Measurements from ENCODE around the gene GALNS. TPM values are rescaled to one million over a fixed set of nuclear protein-coding genes. Genes with fewer than 3 reads are reported as not detected.

The GALNS gene
- polyA plus RNA-seq, 1 donor from 2014 or later: 19.4 TPM

- TF ChIP-seq TAF1 (IDR thresholded peaks at IDR 0.05; ENCODE audit: low read depth): no peak
- no peak for TF ChIP-seq POLR2AphosphoS5 (IDR thresholded peaks at IDR 0.05)
- TF ChIP-seq, protein P1, sequence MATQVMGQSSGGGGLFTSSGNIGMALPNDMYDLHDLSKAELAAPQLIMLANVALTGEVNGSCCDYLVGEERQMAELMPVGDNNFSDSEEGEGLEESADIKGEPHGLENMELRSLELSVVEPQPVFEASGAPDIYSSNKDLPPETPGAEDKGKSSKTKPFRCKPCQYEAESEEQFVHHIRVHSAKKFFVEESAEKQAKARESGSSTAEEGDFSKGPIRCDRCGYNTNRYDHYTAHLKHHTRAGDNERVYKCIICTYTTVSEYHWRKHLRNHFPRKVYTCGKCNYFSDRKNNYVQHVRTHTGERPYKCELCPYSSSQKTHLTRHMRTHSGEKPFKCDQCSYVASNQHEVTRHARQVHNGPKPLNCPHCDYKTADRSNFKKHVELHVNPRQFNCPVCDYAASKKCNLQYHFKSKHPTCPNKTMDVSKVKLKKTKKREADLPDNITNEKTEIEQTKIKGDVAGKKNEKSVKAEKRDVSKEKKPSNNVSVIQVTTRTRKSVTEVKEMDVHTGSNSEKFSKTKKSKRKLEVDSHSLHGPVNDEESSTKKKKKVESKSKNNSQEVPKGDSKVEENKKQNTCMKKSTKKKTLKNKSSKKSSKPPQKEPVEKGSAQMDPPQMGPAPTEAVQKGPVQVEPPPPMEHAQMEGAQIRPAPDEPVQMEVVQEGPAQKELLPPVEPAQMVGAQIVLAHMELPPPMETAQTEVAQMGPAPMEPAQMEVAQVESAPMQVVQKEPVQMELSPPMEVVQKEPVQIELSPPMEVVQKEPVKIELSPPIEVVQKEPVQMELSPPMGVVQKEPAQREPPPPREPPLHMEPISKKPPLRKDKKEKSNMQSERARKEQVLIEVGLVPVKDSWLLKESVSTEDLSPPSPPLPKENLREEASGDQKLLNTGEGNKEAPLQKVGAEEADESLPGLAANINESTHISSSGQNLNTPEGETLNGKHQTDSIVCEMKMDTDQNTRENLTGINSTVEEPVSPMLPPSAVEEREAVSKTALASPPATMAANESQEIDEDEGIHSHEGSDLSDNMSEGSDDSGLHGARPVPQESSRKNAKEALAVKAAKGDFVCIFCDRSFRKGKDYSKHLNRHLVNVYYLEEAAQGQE (IDR thresholded peaks at IDR 0.05; ENCODE audit: borderline replicate concordance): no peak
- no peak for TF ChIP-seq RAD21 (conservative IDR thresholded peaks at IDR 0.05)
- TF ChIP-seq EP300 (conservative IDR thresholded peaks at IDR 0.05; ENCODE audit: poor library complexity, severe bottlenecking): no peak
- TF ChIP-seq SMC3 (conservative IDR thresholded peaks at IDR 0.05; ENCODE audit: poor library complexity): no peak
- no peak for TF ChIP-seq EZH2 (IDR thresholded peaks at IDR 0.05; ENCODE audit: borderline replicate concordance, insufficient read depth, low read length, poor library complexity, severe bottlenecking)
- no peak for TF ChIP-seq MXI1 (conservative IDR thresholded peaks at IDR 0.05; ENCODE audit: poor library complexity, severe bottlenecking)
- TF ChIP-seq CTCF (IDR thresholded peaks at IDR 0.05; ENCODE audit: poor library complexity, severe bottlenecking): no peak
- H3K9me3 ChIP-seq (ENCODE audit: low read length): no peaks in the 10 kb centered on the region
- H3K9ac ChIP-seq (ENCODE audit: low read length): no peak overlapping the region
- no peaks in the 10 kb centered on the region for H3K79me2 ChIP-seq (replicated peaks; ENCODE audit: insufficient read depth, low read length)
- H3K9me2 ChIP-seq (ENCODE audit: insufficient read depth, low read length): no peaks in the 10 kb centered on the region
- H4K20me1 ChIP-seq (ENCODE audit: insufficient read depth): no peaks in the 10 kb centered on the region
- no peaks in the 10 kb centered on the region for H3K27me3 ChIP-seq (ENCODE audit: insufficient read depth, low read depth, low read length)
- no peak overlapping the region for H3K4me2 ChIP-seq (ENCODE audit: low read length)
- no peak overlapping the region for H3K27ac ChIP-seq (ENCODE audit: low read length)
- H3F3A ChIP-seq (ENCODE audit: insufficient read depth, low read length, poor library complexity, severe bottlenecking): no peaks in the 10 kb centered on the region
- H2AFZ ChIP-seq (ENCODE audit: low read depth, low read length): no peak overlapping the region
- H3K4me3 ChIP-seq (ENCODE audit: low read length): no peak overlapping the region
- no peaks in the 10 kb centered on the region for H3K36me3 ChIP-seq (ENCODE audit: insufficient read depth, low read length)
Observed at GRCh38 chr16:88775825-88776224, 80.9 kb downstream of the GALNS start.

DNA sequence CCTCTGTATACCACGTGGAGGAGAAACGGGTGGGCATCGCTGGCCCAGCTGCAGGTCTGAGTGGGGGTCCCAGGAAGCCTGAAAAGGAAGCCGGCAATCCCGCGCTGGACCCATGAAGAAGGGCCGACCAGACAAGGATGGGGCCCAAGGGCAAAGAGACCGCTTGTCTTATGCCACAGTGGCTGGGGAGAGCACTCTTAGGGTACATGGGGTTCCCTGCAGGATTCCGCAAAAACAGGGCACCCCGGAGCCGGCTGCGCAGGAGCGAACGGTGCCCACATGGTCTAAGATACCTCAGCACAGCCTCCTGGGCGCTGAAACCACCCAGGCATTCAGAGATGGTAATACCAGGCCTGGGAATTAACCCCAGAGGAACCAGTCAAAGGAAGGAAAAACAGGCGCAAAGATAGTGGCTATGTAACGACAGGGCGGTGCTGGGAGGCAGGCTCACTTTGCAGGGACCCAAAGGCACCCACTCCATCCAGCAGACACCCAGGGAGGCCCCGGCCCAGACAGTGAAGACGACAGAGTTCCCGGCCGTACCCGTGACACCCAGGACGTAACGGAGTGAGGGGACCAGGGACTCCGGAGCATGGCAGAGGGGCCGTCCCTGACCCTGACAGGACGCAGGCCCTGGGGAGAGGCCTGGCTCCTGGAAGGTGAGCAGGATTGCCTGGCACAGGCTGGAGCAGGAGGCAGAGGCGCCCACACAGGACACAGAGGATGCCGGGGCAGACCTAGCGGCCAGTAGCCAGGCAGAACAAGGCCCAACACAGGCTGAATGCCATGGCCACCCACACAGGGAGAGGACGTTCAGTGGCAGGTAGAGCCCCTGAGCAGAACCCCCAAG lies 82.0 kb downstream of the GALNS start:
- H3K27ac ChIP-seq (ENCODE audit: low read length): no peak overlapping the region
- H3K4me3 ChIP-seq (ENCODE audit: low read length): no peak overlapping the region
- H3K9me2 ChIP-seq (ENCODE audit: insufficient read depth, low read length): no peaks in the 10 kb centered on the region
- H3K27me3 ChIP-seq (ENCODE audit: insufficient read depth, low read depth, low read length): no peaks in the 10 kb centered on the region
- H3K4me2 ChIP-seq (ENCODE audit: low read length): no peak overlapping the region
- H3K9me3 ChIP-seq (ENCODE audit: low read length): no peaks in the 10 kb centered on the region
- no peak for TF ChIP-seq CTCF (IDR thresholded peaks at IDR 0.05; ENCODE audit: poor library complexity, severe bottlenecking)
- no peak for TF ChIP-seq MXI1 (conservative IDR thresholded peaks at IDR 0.05; ENCODE audit: poor library complexity, severe bottlenecking)
- TF ChIP-seq, protein P1 (IDR thresholded peaks at IDR 0.05; ENCODE audit: borderline replicate concordance): no peak
- TF ChIP-seq RAD21 (conservative IDR thresholded peaks at IDR 0.05): no peak
- H2AFZ ChIP-seq (ENCODE audit: low read depth, low read length): no peak overlapping the region
- H3F3A ChIP-seq (ENCODE audit: insufficient read depth, low read length, poor library complexity, severe bottlenecking): no peaks in the 10 kb centered on the region
- no peak overlapping the region for H3K9ac ChIP-seq (ENCODE audit: low read length)
- no peaks in the 10 kb centered on the region for H3K79me2 ChIP-seq (replicated peaks; ENCODE audit: insufficient read depth, low read length)
- no peaks in the 10 kb centered on the region for H3K36me3 ChIP-seq (ENCODE audit: insufficient read depth, low read length)
- no peaks in the 10 kb centered on the region for H4K20me1 ChIP-seq (ENCODE audit: insufficient read depth)
